Loucy (cell line): ENCODE measurements around the gene WFDC2.
A peak's percentile ranks its signal among the peaks of the same experiment; 100 is the strongest.

Experiments
- CTCF ChIP-seq: fragments of 200-600 bp; sonication (generic); conservative IDR thresholded peaks from 2 replicates; pipeline ENCODE4 v1.5.1; 2014; ENCODE audit warnings: mild to moderate bottlenecking, antibody characterized with exemption, low read length
- EZH2phosphoT487 ChIP-seq: fragments of 200-600 bp; IDR thresholded peaks from 2 replicates; pipeline ENCODE4 v1.6.1; 2018; ENCODE audit warnings: antibody characterized with exemption, mild to moderate bottlenecking, moderate library complexity, borderline replicate concordance

GRCh38 chr20:45450097-45450818, 19.3 kb upstream of the WFDC2 start:
- TF ChIP-seq CTCF = peak; percentile 81
- TF ChIP-seq EZH2phosphoT487 = no peak
